ENCODE measurements around the gene YOD1. TPM values are rescaled to one million over a fixed set of nuclear protein-coding genes. Genes with fewer than 3 reads are reported as not detected.

The YOD1 gene
- total RNA-seq, 1 donor from 2014 or later = 13.0 TPM

DNA sequence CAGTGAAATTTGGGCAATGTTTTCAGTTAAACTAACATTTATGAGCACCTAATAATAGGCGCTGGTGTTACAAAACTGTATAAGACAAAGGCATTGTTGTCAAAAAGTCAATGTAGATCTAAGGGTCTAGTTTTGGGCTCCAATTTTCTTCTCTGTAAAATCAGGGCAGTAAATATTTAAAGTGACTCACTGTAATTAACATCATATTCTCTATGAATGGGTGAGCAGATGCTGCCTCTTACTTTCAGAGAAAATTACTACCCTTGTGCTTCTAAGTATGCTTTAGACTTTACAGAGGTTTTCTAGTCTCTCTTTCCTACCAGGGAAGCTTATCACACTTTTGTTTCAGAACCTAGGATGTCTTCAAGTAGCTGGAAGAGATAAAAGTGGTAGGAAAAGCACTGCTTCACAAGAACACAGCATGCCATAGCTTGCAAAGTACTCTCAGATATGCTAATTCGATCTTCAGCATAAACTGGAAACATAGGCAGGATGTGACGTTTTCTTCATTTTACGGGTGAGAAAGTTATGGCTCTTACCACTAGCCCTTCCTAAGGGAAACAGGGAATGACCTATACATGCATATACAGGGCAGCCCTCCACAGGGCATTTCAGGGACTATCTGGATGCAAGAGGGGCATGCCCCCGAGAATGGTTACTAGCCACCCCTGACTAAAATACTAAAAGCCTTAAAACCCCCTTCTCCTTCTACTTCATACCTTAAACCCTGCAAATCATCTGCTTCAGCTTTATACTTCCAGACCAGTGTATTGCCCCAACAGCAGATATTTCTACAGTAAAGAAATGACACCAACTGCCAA, 21.1 kb downstream of the YOD1 start:
- Histone ChIP-seq H3K27ac (ENCODE audit: low read depth, low read length) (no peak overlapping the region), H3K4me1 (ENCODE audit: control insufficient read depth in 3 of 3, insufficient read depth in 3 of 3, low read length in 3 of 3) (peaks cover 18 to 25% (median 19%) of the 10 kb centered on the region in 3 donors), H3K36me3 (ENCODE audit: control insufficient read depth in 3 of 3, insufficient read depth in 3 of 3, low read length in 3 of 3) (no peaks in the 10 kb centered on the region), H3K4me3 (ENCODE audit: low read length in 3 of 3) (no peak overlapping the region), H3K27me3 (ENCODE audit: control insufficient read depth in 3 of 3, insufficient read depth in 3 of 3, low read length in 3 of 3) (peaks cover 0 to 3% (median 3%) of the 10 kb centered on the region in 3 donors), H3K9ac (ENCODE audit: low read depth in 1 of 3, low read length in 3 of 3) (no peak overlapping the region), H3K9me3 (ENCODE audit: control insufficient read depth in 3 of 3, low read length in 3 of 3) (no peaks in the 10 kb centered on the region)

DNA sequence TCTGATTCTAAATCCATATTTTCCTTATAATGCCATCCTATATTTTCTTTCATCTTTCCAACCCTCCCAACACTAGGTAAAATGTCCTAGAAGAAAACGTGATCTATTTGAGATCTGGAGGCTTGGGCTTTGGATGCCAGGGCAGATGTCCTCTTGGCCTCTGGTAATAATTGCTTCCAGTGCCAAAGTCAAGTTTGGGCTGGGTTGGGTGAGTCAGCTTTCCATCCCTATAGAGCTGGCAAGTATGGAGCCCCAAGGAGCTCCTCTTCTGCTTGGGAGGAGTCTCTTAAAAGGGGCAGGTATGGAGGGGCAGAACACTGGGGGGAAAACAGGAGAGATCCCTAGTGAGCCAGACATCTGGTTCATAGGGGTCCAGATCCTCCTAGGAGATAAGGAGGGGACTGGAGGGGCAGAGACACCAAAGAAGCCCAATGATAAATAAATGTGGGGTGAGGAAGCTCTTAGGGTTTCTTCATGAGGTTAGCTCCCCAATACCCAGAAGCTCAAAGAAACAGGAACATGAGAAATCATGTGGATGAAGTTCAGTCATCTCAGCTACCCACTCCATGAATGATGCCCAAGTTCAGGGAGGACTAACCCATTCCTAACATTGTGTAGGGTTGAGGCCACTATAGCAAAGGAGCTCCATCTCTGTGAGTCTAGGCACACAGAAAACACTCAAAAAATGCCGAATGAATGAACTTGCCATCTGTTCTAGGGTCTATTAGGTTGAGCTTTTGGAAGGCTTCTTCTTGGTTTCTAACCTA, 21.9 kb downstream of the YOD1 start:
- no peak overlapping the region for H3K27ac ChIP-seq (ENCODE audit: low read depth, low read length)

DNA sequence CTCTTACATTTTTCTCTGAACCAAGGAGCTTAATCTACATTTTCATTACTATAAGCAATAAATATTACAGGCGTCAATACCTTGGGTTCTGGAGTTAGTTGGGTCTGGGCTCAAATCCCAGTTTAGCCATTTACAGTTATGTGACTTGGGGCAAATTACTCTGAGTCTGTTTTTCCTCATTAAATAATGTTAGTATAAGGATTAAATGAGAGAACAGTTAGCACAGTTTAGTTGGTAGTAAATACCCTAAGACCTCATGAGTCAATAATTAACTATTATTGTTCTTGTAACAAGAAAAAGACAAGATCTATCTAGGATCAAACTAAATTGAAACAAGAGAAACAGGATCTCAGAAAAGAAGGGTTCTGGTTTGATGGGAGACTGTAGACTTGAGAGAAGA, 23.1 kb downstream of the YOD1 start:
- H3K9ac ChIP-seq (ENCODE audit: low read depth in 1 of 3, low read length in 3 of 3) = no peak overlapping the region
- no peaks in the 10 kb centered on the region for H3K27me3 ChIP-seq (ENCODE audit: control insufficient read depth in 3 of 3, insufficient read depth in 3 of 3, low read length in 3 of 3)
- H3K4me1 ChIP-seq (ENCODE audit: control insufficient read depth in 3 of 3, insufficient read depth in 3 of 3, low read length in 3 of 3) = peaks cover 19 to 30% (median 23%) of the 10 kb centered on the region in 3 donors
- no peaks in the 10 kb centered on the region for H3K9me3 ChIP-seq (ENCODE audit: control insufficient read depth in 3 of 3, low read length in 3 of 3)
- H3K36me3 ChIP-seq (ENCODE audit: control insufficient read depth in 3 of 3, insufficient read depth in 3 of 3, low read length in 3 of 3) = no peaks in the 10 kb centered on the region
- no peak overlapping the region for H3K27ac ChIP-seq (ENCODE audit: low read depth, low read length)
- no peak overlapping the region for H3K4me3 ChIP-seq (ENCODE audit: low read length in 3 of 3)

More for the DNA sequence above, 21.9 kb downstream of the YOD1 start:
- H3K9ac ChIP-seq (ENCODE audit: low read depth in 1 of 3, low read length in 3 of 3) = no peak overlapping the region
- no peak overlapping the region for H3K4me3 ChIP-seq (ENCODE audit: low read length in 3 of 3)
- H3K36me3 ChIP-seq (ENCODE audit: control insufficient read depth in 3 of 3, insufficient read depth in 3 of 3, low read length in 3 of 3) = no peaks in the 10 kb centered on the region
- no peaks in the 10 kb centered on the region for H3K9me3 ChIP-seq (ENCODE audit: control insufficient read depth in 3 of 3, low read length in 3 of 3)
- peaks cover 0 to 2% (median 0%) of the 10 kb centered on the region in 3 donors for H3K27me3 ChIP-seq (ENCODE audit: control insufficient read depth in 3 of 3, insufficient read depth in 3 of 3, low read length in 3 of 3)
- peaks cover 19 to 30% (median 22%) of the 10 kb centered on the region in 3 donors for H3K4me1 ChIP-seq (ENCODE audit: control insufficient read depth in 3 of 3, insufficient read depth in 3 of 3, low read length in 3 of 3)

DNA sequence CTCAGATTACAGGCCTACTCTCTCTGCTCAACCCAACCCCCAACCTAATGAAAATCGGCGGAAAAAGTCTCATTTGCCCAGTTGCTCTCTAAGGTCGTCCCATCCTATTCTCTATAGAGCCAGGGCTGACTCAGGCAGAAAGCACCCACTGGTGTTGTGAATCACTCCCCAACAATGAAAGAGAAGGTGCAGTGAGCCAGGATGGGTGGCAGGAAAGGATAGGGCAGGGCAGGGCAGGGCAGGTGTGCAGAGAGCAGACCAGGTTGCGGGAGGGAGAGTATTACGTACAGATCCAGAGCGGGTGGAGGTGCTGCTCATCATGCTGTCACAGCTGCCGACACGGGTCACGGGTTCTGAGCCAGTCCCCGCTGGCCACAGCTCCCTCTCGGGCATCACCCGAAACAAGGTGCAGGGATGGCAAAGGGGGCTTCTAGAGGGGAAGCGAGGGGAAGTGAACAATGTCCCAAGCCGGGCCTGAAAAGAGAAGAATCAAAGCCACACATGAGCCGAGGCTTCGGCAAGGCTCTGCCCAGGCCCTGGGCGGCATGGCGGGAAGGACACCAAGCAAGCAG, 23.7 kb downstream of the YOD1 start:
- Histone ChIP-seq H3K27ac (ENCODE audit: low read depth, low read length) (no peak overlapping the region), H3K9me3 (ENCODE audit: control insufficient read depth in 3 of 3, low read length in 3 of 3) (no peaks in the 10 kb centered on the region), H3K9ac (ENCODE audit: low read depth in 1 of 3, low read length in 3 of 3) (no peak overlapping the region), H3K4me1 (ENCODE audit: control insufficient read depth in 3 of 3, insufficient read depth in 3 of 3, low read length in 3 of 3) (peaks cover 19 to 30% (median 25%) of the 10 kb centered on the region in 3 donors), H3K4me3 (ENCODE audit: low read length in 3 of 3) (no peak overlapping the region), H3K27me3 (ENCODE audit: control insufficient read depth in 3 of 3, insufficient read depth in 3 of 3, low read length in 3 of 3) (no peaks in the 10 kb centered on the region), H3K36me3 (ENCODE audit: control insufficient read depth in 3 of 3, insufficient read depth in 3 of 3, low read length in 3 of 3) (no peaks in the 10 kb centered on the region)

DNA sequence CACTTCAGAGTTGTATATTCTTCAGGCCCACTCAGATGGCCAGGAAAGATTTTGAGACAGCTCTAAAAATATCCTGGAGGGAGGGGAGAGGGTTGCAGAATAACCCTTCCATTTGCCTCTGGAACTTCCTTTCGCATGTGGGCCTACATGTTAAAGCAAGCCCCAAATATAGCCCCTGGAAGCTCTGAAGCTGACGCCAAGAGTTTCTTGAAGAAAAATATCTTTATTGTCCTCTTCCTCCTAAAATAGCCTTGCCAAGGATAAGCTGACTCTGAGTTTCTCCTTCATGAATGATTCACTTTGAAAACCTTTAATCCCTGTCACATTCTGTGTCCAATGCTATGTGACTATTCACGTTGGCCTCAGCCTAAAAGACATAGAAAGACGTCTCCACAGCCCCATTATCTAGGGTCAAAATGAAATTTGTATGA, 24.9 kb downstream of the YOD1 start:
- no peaks in the 10 kb centered on the region for H3K27me3 ChIP-seq (ENCODE audit: control insufficient read depth in 3 of 3, insufficient read depth in 3 of 3, low read length in 3 of 3)
- peaks cover 13 to 25% (median 23%) of the 10 kb centered on the region in 3 donors for H3K4me1 ChIP-seq (ENCODE audit: control insufficient read depth in 3 of 3, insufficient read depth in 3 of 3, low read length in 3 of 3)
- H3K9me3 ChIP-seq (ENCODE audit: control insufficient read depth in 3 of 3, low read length in 3 of 3) = no peaks in the 10 kb centered on the region
- H3K4me3 ChIP-seq (ENCODE audit: low read length in 3 of 3) = no peak overlapping the region
- H3K27ac ChIP-seq (ENCODE audit: low read depth, low read length) = peak overlapping the region; percentile 42
- no peaks in the 10 kb centered on the region for H3K36me3 ChIP-seq (ENCODE audit: control insufficient read depth in 3 of 3, insufficient read depth in 3 of 3, low read length in 3 of 3)
- H3K9ac ChIP-seq (ENCODE audit: low read depth in 1 of 3, low read length in 3 of 3) = no peak overlapping the region

DNA sequence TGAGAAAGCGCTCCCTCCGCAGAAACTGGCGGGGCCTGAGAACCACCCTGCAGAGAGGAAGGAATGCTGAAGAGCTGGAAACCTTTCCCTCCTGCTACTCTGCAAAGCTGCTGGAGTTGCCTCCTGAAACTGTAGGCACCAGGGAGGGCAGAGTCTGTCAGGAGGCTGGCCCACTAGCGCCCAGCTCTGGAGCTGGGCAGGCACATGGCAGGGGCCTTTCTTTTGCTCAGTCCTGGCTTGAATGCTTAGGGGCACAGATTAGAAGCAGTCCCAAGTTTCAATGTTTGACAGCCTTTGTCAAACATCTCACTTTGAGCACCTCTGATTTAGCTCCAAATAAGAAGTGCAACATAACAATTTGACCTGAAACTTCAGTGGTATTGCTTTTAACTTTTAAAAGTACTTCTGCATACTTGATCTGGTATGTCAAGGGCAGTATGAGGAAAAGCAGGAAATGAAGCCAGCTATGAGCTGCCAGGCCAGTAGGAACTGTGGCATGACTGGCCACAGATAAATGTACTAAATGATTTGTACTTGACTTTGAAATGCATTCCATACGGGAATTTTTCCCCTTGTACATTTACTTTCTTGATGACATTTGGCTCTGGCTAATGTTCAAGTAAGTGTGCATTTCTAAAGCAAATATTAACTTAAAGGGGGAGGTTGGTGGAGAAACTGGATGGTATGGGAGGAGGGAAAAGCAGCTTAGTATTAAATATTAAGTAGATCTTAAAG, 25.7 kb downstream of the YOD1 start:
- H3K27me3 ChIP-seq (ENCODE audit: control insufficient read depth in 3 of 3, insufficient read depth in 3 of 3, low read length in 3 of 3) = no peaks in the 10 kb centered on the region
- H3K27ac ChIP-seq (ENCODE audit: low read depth, low read length) = peak overlapping the region; percentile 42

DNA sequence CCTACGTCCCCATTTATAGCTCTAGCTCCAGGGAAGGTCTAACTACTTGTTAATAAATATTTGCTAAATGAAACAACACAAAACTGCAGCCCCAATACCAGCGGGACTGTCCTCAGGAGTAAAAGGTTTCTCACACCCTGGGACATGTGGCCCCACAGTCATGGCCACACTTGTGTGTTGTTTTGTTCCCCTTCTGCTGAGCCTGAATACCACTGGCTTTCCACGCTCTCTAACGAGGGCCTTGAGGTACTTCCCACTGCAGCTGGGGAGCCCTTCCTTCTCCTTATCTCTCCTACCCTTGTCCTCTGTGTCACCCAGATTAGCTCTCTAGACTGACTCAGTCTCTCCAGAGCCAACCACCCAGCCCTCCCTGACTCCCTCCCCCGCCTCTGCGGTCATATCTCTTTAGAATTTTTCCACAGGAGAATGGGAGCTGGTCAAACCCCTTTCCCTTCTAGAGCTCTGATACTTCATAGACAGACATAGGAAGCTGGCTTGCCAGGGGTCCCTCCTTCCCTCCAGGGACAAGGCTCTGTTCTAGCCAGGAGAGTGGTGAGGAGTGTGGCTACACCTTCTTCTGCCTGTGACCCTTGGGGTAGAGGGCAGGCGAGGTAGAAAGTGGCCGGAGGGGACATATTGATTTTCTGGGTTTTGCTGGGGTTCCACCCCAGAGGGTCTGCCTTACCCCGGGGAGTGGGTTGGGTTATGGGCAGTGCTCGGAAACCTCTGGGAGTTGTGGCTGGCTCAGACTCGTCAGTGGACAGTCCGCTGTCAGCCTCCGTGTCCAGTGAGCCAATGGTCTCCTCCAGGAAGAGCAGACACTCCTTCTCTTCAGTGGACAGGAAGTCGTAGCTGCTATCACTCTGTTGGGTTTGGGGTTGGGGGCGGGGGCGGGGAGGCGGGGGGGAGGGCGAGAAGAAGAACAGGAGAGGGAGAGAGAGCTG, 26.5 kb downstream of the YOD1 start:
- Histone ChIP-seq H3K27ac (ENCODE audit: low read depth, low read length) (peak overlapping the region; percentile 11), H3K27me3 (ENCODE audit: control insufficient read depth in 3 of 3, insufficient read depth in 3 of 3, low read length in 3 of 3) (no peaks in the 10 kb centered on the region), H3K9me3 (ENCODE audit: control insufficient read depth in 3 of 3, low read length in 3 of 3) (no peaks in the 10 kb centered on the region), H3K9ac (ENCODE audit: low read depth in 1 of 3, low read length in 3 of 3) (no peak overlapping the region), H3K4me1 (ENCODE audit: control insufficient read depth in 3 of 3, insufficient read depth in 3 of 3, low read length in 3 of 3) (peaks cover 13 to 19% (median 19%) of the 10 kb centered on the region in 3 donors), H3K36me3 (ENCODE audit: control insufficient read depth in 3 of 3, insufficient read depth in 3 of 3, low read length in 3 of 3) (no peaks in the 10 kb centered on the region), H3K4me3 (ENCODE audit: low read length in 3 of 3) (no peak overlapping the region)

More for the DNA sequence above, 25.7 kb downstream of the YOD1 start:
- peaks cover 13 to 22% (median 19%) of the 10 kb centered on the region in 3 donors for H3K4me1 ChIP-seq (ENCODE audit: control insufficient read depth in 3 of 3, insufficient read depth in 3 of 3, low read length in 3 of 3)
- peak overlapping the region in 1 of 3 donors; percentile 45 for H3K9ac ChIP-seq (ENCODE audit: low read depth in 1 of 3, low read length in 3 of 3)
- H3K9me3 ChIP-seq (ENCODE audit: control insufficient read depth in 3 of 3, low read length in 3 of 3) = no peaks in the 10 kb centered on the region
- no peaks in the 10 kb centered on the region for H3K36me3 ChIP-seq (ENCODE audit: control insufficient read depth in 3 of 3, insufficient read depth in 3 of 3, low read length in 3 of 3)
- no peak overlapping the region for H3K4me3 ChIP-seq (ENCODE audit: low read length in 3 of 3)

DNA sequence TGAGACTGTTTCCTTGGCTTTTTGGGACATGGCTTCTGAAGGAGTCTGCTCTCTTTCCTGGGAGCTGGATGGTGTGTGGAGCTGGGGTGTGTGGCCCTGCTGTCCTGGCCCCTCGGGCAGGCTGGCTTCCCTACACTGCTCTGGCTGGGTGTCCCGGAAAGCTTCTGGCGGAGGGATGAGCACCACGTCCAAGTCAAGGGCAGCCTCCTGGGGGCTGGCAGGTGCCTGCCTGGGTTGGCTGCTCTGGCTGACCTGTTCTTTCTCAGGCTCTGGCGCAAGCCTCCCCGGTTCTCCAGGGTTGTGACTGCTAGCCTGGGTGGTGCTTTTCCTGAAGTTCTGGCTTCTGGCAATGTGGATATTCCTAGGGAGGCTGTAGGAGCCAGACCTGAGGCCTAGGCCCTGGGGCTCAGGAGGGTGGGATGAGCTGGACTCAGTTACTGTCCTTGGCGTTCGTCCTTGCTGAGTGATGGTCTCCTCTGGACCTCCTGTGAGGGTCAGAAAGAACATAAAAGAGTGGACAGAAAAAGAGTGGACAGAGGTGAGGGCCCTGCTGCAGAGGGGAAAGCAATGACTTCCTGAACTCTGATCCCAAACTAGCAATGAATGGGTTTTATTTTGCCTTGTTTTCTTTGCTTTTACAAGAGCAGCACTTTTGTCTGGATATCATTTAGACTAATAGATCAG, 27.9 kb downstream of the YOD1 start:
- Histone ChIP-seq H3K9me3 (ENCODE audit: control insufficient read depth in 3 of 3, low read length in 3 of 3) (no peaks in the 10 kb centered on the region), H3K9ac (ENCODE audit: low read depth in 1 of 3, low read length in 3 of 3) (no peak overlapping the region), H3K4me3 (ENCODE audit: low read length in 3 of 3) (no peak overlapping the region), H3K27ac (ENCODE audit: low read depth, low read length) (no peak overlapping the region), H3K4me1 (ENCODE audit: control insufficient read depth in 3 of 3, insufficient read depth in 3 of 3, low read length in 3 of 3) (peaks cover 13 to 19% (median 19%) of the 10 kb centered on the region in 3 donors), H3K36me3 (ENCODE audit: control insufficient read depth in 3 of 3, insufficient read depth in 3 of 3, low read length in 3 of 3) (no peaks in the 10 kb centered on the region), H3K27me3 (ENCODE audit: control insufficient read depth in 3 of 3, insufficient read depth in 3 of 3, low read length in 3 of 3) (peaks cover 0 to 5% (median 0%) of the 10 kb centered on the region in 3 donors)
